Measurements from ENCODE around the gene CCL2. TPM values are rescaled to one million over a fixed set of nuclear protein-coding genes. Genes with fewer than 3 reads are reported as not detected.

The CCL2 gene
- total and polyA plus RNA-seq, 2 experiments from 2014 or later = 1.5 to 18.5 TPM

DNA sequence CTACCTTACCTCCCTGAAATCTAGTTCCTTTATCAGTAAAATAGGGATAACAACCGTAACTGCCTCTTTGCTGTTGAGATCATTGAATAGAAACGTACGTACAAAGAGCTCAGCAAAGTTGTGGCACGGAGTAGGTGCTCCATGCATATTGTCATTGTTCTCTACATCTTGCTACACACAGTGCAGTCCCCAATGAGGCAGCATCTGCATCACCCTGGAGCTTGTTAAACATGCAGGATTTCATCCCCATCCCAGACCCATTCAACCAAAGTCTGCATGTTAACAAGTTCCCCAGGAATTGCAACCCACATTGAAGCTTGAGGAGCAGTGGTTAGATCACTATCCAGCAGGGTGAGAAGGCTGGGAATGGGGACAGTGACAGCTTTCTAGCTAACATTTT lies 33.7 kb upstream of the CCL2 start (continued):
- TF ChIP-seq, protein P1, sequence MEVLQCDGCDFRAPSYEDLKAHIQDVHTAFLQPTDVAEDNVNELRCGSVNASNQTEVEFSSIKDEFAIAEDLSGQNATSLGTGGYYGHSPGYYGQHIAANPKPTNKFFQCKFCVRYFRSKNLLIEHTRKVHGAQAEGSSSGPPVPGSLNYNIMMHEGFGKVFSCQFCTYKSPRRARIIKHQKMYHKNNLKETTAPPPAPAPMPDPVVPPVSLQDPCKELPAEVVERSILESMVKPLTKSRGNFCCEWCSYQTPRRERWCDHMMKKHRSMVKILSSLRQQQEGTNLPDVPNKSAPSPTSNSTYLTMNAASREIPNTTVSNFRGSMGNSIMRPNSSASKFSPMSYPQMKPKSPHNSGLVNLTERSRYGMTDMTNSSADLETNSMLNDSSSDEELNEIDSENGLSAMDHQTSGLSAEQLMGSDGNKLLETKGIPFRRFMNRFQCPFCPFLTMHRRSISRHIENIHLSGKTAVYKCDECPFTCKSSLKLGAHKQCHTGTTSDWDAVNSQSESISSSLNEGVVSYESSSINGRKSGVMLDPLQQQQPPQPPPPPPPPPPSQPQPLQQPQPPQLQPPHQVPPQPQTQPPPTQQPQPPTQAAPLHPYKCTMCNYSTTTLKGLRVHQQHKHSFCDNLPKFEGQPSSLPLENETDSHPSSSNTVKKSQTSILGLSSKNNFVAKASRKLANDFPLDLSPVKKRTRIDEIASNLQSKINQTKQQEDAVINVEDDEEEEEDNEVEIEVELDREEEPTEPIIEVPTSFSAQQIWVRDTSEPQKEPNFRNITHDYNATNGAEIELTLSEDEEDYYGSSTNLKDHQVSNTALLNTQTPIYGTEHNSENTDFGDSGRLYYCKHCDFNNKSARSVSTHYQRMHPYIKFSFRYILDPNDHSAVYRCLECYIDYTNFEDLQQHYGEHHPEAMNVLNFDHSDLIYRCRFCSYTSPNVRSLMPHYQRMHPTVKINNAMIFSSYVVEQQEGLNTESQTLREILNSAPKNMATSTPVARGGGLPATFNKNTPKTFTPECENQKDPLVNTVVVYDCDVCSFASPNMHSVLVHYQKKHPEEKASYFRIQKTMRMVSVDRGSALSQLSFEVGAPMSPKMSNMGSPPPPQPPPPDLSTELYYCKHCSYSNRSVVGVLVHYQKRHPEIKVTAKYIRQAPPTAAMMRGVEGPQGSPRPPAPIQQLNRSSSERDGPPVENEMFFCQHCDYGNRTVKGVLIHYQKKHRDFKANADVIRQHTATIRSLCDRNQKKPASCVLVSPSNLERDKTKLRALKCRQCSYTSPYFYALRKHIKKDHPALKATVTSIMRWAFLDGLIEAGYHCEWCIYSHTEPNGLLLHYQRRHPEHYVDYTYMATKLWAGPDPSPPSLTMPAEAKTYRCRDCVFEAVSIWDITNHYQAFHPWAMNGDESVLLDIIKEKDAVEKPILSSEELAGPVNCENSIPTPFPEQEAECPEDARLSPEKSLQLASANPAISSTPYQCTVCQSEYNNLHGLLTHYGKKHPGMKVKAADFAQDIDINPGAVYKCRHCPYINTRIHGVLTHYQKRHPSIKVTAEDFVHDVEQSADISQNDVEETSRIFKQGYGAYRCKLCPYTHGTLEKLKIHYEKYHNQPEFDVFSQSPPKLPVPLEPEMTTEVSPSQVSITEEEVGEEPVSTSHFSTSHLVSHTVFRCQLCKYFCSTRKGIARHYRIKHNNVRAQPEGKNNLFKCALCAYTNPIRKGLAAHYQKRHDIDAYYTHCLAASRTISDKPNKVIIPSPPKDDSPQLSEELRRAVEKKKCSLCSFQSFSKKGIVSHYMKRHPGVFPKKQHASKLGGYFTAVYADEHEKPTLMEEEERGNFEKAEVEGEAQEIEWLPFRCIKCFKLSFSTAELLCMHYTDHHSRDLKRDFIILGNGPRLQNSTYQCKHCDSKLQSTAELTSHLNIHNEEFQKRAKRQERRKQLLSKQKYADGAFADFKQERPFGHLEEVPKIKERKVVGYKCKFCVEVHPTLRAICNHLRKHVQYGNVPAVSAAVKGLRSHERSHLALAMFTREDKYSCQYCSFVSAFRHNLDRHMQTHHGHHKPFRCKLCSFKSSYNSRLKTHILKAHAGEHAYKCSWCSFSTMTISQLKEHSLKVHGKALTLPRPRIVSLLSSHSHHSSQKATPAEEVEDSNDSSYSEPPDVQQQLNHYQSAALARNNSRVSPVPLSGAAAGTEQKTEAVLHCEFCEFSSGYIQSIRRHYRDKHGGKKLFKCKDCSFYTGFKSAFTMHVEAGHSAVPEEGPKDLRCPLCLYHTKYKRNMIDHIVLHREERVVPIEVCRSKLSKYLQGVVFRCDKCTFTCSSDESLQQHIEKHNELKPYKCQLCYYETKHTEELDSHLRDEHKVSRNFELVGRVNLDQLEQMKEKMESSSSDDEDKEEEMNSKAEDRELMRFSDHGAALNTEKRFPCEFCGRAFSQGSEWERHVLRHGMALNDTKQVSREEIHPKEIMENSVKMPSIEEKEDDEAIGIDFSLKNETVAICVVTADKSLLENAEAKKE (CRISPR knock-in tag; IDR thresholded peaks at IDR 0.05) = no peak
- TF ChIP-seq, protein P2, sequence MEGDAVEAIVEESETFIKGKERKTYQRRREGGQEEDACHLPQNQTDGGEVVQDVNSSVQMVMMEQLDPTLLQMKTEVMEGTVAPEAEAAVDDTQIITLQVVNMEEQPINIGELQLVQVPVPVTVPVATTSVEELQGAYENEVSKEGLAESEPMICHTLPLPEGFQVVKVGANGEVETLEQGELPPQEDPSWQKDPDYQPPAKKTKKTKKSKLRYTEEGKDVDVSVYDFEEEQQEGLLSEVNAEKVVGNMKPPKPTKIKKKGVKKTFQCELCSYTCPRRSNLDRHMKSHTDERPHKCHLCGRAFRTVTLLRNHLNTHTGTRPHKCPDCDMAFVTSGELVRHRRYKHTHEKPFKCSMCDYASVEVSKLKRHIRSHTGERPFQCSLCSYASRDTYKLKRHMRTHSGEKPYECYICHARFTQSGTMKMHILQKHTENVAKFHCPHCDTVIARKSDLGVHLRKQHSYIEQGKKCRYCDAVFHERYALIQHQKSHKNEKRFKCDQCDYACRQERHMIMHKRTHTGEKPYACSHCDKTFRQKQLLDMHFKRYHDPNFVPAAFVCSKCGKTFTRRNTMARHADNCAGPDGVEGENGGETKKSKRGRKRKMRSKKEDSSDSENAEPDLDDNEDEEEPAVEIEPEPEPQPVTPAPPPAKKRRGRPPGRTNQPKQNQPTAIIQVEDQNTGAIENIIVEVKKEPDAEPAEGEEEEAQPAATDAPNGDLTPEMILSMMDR (conservative IDR thresholded peaks at IDR 0.05; ENCODE audit: low read depth in 2 of 2) = no peak
- TF ChIP-seq ZNF114 (CRISPR knock-in tag; IDR thresholded peaks at IDR 0.05) = no peak
- TF ChIP-seq NANOG (IDR thresholded peaks at IDR 0.05; ENCODE audit: borderline replicate concordance) = no peak
- TF ChIP-seq JUNB (IDR thresholded peaks at IDR 0.05; ENCODE audit: unreplicated experiment) = no peak

DNA sequence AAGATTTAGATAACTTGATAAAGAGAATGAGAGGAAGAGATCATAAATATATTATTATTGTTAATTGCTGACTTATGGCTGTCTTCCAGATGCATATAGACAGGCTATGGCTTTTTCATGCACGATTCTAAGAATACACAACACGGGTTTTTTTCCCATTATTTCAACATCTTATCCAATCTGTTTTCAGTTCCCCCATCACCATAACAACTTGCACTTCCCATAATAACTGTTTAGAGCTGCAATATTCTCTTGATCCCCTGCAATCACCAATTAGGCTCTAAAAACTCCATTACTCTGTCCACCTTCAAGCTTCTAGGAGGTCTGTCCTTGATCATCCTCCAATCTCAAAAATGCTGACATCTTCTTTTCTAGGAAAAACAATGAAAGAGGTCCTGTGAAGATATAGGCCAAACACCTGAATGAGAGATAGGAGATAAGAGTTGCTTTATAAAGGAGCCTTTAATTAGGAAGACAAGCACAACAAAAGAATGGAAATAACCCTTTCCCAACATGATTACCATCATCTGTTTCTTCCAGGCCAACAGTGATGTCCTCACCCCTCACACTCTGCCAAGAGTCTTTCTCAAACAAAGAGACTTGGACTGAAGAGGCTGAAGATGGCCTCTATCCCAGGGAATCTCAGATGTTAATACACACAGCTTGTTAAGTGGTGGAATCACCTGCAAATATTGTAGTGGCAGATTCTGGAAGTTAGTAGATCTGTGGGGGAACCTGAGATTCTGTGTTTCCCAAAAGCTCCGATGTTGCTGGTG lies 32.2 kb upstream of the CCL2 start:
- Histone ChIP-seq H3K27ac (ENCODE audit: low read depth) (no peak overlapping the region), H3K36me3 (ENCODE audit: insufficient read depth) (no peaks in the 10 kb centered on the region), H4K20me1 (replicated peaks; ENCODE audit: insufficient read depth) (no peaks in the 10 kb centered on the region), H3F3A (replicated peaks; ENCODE audit: low read depth) (no peaks in the 10 kb centered on the region), H3K4me3 (no peak overlapping the region), H3K4me1 (ENCODE audit: insufficient read depth) (peaks cover 5% of the 10 kb centered on the region; the same call in 1 of the 2 replicates), H3K9me2 (ENCODE audit: insufficient read depth) (peaks cover 21% of the 10 kb centered on the region; the same call in 1 of the 2 replicates), H2AFZ (no peak overlapping the region), H3K27me3 (ENCODE audit: insufficient read depth) (no peaks in the 10 kb centered on the region), H3K4me2 (no peak overlapping the region), H3K79me2 (replicated peaks; ENCODE audit: insufficient read depth) (no peaks in the 10 kb centered on the region)
- peaks cover 7% of the 10 kb centered on the region; the same call in 2 of the 3 replicates for H3K9me3 Mint-ChIP-seq
- no peak for DNase-seq (ENCODE audit: low spot score)
- ATAC-seq = no peak
- H3K27me3 Mint-ChIP-seq (ENCODE audit: insufficient read depth, low read depth, poor library complexity) = peaks cover 1% of the 10 kb centered on the region
- no peaks in the 10 kb centered on the region for H3K36me3 Mint-ChIP-seq (ENCODE audit: low read depth)
- no peak overlapping the region for H3K4me3 Mint-ChIP-seq
- peaks cover 4% of the 10 kb centered on the region for H3K4me1 Mint-ChIP-seq
- H3K27ac Mint-ChIP-seq = no peak overlapping the region
- no peak for TF ChIP-seq CREB1 (CRISPR knock-in tag; IDR thresholded peaks at IDR 0.05; ENCODE audit: low read depth)
- TF ChIP-seq ZNF114 (CRISPR knock-in tag; IDR thresholded peaks at IDR 0.05) = no peak
- no peak for TF ChIP-seq EZH2 (IDR thresholded peaks at IDR 0.05; ENCODE audit: low read depth, unreplicated experiment)
- TF ChIP-seq POLR2AphosphoS5 (IDR thresholded peaks at IDR 0.05; ENCODE audit: low read depth) = no peak
- TF ChIP-seq, protein P3, sequence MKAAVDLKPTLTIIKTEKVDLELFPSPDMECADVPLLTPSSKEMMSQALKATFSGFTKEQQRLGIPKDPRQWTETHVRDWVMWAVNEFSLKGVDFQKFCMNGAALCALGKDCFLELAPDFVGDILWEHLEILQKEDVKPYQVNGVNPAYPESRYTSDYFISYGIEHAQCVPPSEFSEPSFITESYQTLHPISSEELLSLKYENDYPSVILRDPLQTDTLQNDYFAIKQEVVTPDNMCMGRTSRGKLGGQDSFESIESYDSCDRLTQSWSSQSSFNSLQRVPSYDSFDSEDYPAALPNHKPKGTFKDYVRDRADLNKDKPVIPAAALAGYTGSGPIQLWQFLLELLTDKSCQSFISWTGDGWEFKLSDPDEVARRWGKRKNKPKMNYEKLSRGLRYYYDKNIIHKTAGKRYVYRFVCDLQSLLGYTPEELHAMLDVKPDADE (IDR thresholded peaks at IDR 0.05) = no peak
- TF ChIP-seq, protein P4, sequence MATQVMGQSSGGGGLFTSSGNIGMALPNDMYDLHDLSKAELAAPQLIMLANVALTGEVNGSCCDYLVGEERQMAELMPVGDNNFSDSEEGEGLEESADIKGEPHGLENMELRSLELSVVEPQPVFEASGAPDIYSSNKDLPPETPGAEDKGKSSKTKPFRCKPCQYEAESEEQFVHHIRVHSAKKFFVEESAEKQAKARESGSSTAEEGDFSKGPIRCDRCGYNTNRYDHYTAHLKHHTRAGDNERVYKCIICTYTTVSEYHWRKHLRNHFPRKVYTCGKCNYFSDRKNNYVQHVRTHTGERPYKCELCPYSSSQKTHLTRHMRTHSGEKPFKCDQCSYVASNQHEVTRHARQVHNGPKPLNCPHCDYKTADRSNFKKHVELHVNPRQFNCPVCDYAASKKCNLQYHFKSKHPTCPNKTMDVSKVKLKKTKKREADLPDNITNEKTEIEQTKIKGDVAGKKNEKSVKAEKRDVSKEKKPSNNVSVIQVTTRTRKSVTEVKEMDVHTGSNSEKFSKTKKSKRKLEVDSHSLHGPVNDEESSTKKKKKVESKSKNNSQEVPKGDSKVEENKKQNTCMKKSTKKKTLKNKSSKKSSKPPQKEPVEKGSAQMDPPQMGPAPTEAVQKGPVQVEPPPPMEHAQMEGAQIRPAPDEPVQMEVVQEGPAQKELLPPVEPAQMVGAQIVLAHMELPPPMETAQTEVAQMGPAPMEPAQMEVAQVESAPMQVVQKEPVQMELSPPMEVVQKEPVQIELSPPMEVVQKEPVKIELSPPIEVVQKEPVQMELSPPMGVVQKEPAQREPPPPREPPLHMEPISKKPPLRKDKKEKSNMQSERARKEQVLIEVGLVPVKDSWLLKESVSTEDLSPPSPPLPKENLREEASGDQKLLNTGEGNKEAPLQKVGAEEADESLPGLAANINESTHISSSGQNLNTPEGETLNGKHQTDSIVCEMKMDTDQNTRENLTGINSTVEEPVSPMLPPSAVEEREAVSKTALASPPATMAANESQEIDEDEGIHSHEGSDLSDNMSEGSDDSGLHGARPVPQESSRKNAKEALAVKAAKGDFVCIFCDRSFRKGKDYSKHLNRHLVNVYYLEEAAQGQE (IDR thresholded peaks at IDR 0.05; ENCODE audit: unreplicated experiment) = no peak

Measured in GM23338 (cell line).